Motor neuron (in vitro differentiated cells): ENCODE measurements around the gene SNAPC5. TPM values are rescaled to one million over a fixed set of nuclear protein-coding genes. Genes with fewer than 3 reads are reported as not detected.

Experiments used
- total RNA-seq, 8 experiments: library from RNA; unstranded; fragments of 300-600 nt; gene quantifications; 2 replicates each; pipeline versions ENCODE4 v1.2.3 to v1.2.4, GENCODE V29; 2022

Gene SNAPC5
- total RNA-seq, 8 experiments from 2014 or later: 23.8 to 43.1 (median 31.7) TPM

Other genes with a start within 250 kb of the SNAPC5 start
- 10 to 100 TPM in 3 of 8 experiments, 1 to 10 TPM in 5; 2.8 to 18.2 (median 9.0) TPM for gene MEGF11, start 244.0 kb downstream of the SNAPC5 start, total RNA-seq
- gene DIS3L, start 204.2 kb downstream of the SNAPC5 start, total RNA-seq: 10 to 100 TPM; 12.1 to 27.6 (median 18.5) TPM
- gene TIPIN, start 141.1 kb downstream of the SNAPC5 start, total RNA-seq: 10 to 100 TPM in 7 of 8 experiments, 1 to 10 TPM in 1; 9.8 to 22.4 (median 13.2) TPM
- 10 to 100 TPM; 19.8 to 38.6 (median 24.6) TPM for gene MAP2K1, start 110.8 kb downstream of the SNAPC5 start, total RNA-seq
- gene RPL4, start 7.1 kb upstream of the SNAPC5 start, total RNA-seq: 1,000 to 10,000 TPM; 2,214 to 4,603 (median 3,581) TPM
- 10 to 100 TPM in 7 of 8 experiments, 1 to 10 TPM in 1; 9.0 to 24.5 (median 18.1) TPM for gene ZWILCH, start 7.6 kb upstream of the SNAPC5 start, total RNA-seq
- gene LCTL, start 68.2 kb upstream of the SNAPC5 start, total RNA-seq: 1 to 10 TPM in 1 of 8 experiments, under 1 TPM in 7; 0.09 to 1.5 (median 0.67) TPM
- 10 to 100 TPM in 3 of 8 experiments, 1 to 10 TPM in 5; 1.2 to 43.3 (median 3.9) TPM for gene SMAD6, start 204.5 kb upstream of the SNAPC5 start, total RNA-seq